ENCODE data around the gene TSPOAP1. TPM values are rescaled to one million over a fixed set of nuclear protein-coding genes. Genes with fewer than 3 reads are reported as not detected.

Gene TSPOAP1
- total RNA-seq, 2 donors from 2014 or later: 3.7 to 5.4 TPM

DNA sequence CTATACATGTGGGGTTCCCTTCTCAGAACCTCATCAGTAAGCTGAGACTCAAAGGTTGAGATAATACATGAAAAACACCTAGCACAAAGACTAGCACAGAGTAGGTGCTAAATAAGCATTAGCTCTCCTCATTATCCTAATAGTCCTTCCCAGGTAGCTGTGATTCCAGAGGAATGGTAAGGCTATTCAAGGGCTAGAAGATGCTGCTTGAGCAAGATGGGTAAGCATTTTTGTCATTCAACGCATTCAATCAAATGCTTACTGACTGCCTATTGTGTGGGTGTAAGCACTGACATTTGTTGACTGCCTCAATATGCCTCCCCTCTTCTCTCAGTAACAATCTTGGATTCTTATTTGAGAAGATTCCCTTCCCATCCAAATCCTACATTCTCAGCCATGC, 19.4 kb upstream of the TSPOAP1 start:
- no peak overlapping the region for H3K4me3 ChIP-seq
- H3K9me3 ChIP-seq: no peaks in the 10 kb centered on the region
- intact Hi-C loops (cut with DNase I): no loop called here
- no peaks in the 10 kb centered on the region for H3K4me1 ChIP-seq
- no peak overlapping the region for H3K27ac ChIP-seq
- H3K9ac ChIP-seq (ENCODE audit: low read depth in 2 of 2, low read length in 2 of 2): no peak overlapping the region
- TF ChIP-seq, protein P1, sequence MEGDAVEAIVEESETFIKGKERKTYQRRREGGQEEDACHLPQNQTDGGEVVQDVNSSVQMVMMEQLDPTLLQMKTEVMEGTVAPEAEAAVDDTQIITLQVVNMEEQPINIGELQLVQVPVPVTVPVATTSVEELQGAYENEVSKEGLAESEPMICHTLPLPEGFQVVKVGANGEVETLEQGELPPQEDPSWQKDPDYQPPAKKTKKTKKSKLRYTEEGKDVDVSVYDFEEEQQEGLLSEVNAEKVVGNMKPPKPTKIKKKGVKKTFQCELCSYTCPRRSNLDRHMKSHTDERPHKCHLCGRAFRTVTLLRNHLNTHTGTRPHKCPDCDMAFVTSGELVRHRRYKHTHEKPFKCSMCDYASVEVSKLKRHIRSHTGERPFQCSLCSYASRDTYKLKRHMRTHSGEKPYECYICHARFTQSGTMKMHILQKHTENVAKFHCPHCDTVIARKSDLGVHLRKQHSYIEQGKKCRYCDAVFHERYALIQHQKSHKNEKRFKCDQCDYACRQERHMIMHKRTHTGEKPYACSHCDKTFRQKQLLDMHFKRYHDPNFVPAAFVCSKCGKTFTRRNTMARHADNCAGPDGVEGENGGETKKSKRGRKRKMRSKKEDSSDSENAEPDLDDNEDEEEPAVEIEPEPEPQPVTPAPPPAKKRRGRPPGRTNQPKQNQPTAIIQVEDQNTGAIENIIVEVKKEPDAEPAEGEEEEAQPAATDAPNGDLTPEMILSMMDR (IDR thresholded peaks at IDR 0.05): no peak
- H3K36me3 ChIP-seq: peaks cover 17% of the 10 kb centered on the region
- no peaks in the 10 kb centered on the region for H3K27me3 ChIP-seq
- DNase-seq: no peak

DNA sequence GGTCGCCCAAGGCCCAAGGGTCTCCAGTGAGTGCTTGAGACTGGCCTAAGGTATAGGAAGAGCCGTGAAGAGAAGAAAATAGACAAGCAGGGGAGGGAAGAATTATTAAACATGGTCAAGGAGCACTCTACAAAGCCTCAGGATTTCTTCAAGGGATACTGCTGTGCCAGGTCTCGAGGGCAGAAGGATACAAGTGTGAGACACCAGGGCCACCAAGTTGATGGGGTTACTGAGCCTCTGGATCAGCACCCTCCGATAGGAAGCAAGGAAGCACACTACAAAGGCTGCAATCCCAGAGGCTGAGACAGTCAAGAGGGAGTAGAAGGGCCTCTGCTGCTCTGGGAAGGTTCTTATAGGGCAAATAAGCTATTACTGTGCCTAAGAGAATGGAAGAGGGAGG, 16.9 kb upstream of the TSPOAP1 start:
- intact Hi-C loops (cut with DNase I): no loop called here
- no peak overlapping the region for H3K27ac ChIP-seq
- H3K9me3 ChIP-seq: no peaks in the 10 kb centered on the region
- no peak overlapping the region for H3K4me3 ChIP-seq
- TF ChIP-seq, protein P1 (IDR thresholded peaks at IDR 0.05): no peak
- no peaks in the 10 kb centered on the region for H3K4me1 ChIP-seq
- no peak for DNase-seq
- H3K9ac ChIP-seq (ENCODE audit: low read depth in 2 of 2, low read length in 2 of 2): no peak overlapping the region
- H3K27me3 ChIP-seq: no peaks in the 10 kb centered on the region
- peaks cover 17% of the 10 kb centered on the region for H3K36me3 ChIP-seq

DNA sequence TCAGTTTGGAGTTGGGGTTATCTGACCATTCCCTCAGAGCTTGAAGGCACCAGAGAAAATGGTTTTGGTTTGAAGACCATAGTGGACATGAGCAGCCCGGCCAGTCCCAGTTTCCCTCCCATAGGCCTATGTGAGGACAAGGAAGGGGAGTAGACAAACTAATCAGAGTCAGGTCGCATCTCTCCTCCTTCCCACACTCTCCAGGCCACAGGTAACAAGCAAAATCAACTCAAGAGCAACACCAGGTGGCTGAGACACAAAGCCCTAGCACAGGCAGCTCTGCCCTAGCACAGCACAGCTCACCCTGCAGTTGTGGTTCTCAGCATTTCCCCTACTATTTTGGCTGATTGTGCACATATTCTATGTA, 16.2 kb upstream of the TSPOAP1 start:
- no peak for DNase-seq
- Histone ChIP-seq H3K36me3 (peaks cover 12% of the 10 kb centered on the region), H3K27ac (peak overlapping the region; percentile 34), H3K9me3 (no peaks in the 10 kb centered on the region), H3K4me3 (no peak overlapping the region), H3K9ac (ENCODE audit: low read depth in 2 of 2, low read length in 2 of 2) (no peak overlapping the region), H3K27me3 (no peaks in the 10 kb centered on the region), H3K4me1 (no peaks in the 10 kb centered on the region)
- intact Hi-C loops (cut with DNase I): no loop called here
- TF ChIP-seq, protein P1 (IDR thresholded peaks at IDR 0.05): no peak

DNA sequence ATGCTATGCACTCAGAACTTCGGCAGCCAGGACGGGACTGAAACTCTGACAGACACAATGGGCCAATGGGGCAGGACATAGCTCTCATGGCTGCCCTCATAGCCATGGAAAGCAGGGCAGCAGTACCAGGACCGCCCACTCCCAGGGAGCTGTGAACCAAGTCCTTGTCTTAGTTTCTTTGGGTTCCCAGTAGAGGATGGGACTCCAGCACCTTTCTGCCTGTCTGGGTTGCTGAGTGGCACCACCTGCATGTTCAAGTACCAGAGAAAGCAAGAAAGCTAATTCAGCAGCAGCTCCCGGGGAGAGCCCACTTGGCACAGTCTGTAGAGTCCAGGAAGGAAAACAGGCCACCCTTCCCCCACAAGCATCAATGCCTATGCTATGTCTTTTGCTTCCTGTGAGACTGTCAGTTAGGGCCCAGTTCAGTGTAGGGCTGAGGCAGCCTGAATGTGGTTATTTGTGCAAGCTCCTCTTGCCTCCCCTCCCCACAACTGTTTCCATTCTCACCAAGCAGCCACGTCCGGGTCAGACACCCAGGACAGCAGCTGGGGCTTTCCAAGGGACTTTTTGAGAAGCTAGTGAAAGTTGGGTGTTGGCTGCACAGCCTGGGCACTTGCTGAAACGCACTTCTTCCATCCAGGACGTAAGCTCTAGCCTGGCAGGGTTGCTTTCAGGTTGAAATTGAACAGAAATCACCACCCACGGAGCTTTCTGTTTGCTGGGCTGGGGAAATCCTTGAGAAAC, 15.6 kb upstream of the TSPOAP1 start:
- intact Hi-C loops (cut with DNase I): no loop called here
- Histone ChIP-seq H3K36me3 (peaks cover 10% of the 10 kb centered on the region), H3K4me1 (no peaks in the 10 kb centered on the region), H3K27me3 (no peaks in the 10 kb centered on the region), H3K9me3 (no peaks in the 10 kb centered on the region), H3K9ac (ENCODE audit: low read depth in 2 of 2, low read length in 2 of 2) (peak overlapping the region; percentile 23 to 38), H3K27ac (peak overlapping the region; percentile 37), H3K4me3 (no peak overlapping the region)
- TF ChIP-seq, protein P1 (IDR thresholded peaks at IDR 0.05): no peak
- no peak for DNase-seq

DNA sequence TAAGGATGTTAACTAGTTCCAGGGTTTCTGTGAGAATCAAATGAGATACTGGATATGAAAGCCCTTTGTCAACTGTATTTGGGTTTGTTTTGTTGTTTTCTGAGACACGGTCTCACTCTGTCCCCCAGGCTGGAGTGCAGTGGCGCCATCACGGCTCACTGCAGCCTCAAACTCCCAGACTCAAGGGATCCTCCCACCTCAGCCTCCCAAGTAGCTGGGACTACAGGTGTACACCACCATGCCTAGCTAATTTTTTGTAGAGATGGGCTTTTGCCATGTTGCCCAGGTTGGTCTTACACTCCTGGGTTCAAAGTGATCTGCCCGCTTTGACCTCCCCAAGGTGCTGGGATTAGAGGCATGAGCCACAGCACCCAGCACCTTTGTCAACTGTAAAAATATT, 14.5 kb upstream of the TSPOAP1 start:
- no peaks in the 10 kb centered on the region for H3K4me1 ChIP-seq
- TF ChIP-seq, protein P1 (IDR thresholded peaks at IDR 0.05): no peak
- H3K9ac ChIP-seq (ENCODE audit: low read depth in 2 of 2, low read length in 2 of 2): no peak overlapping the region
- H3K36me3 ChIP-seq: peaks cover 3% of the 10 kb centered on the region
- intact Hi-C loops (cut with DNase I): no loop called here
- no peaks in the 10 kb centered on the region for H3K27me3 ChIP-seq
- DNase-seq: no peak
- peak overlapping the region; percentile 37 for H3K27ac ChIP-seq
- no peaks in the 10 kb centered on the region for H3K9me3 ChIP-seq
- H3K4me3 ChIP-seq: no peak overlapping the region
